Measurements from ENCODE around the gene MGAT5.

MGAT5 gene

DNA sequence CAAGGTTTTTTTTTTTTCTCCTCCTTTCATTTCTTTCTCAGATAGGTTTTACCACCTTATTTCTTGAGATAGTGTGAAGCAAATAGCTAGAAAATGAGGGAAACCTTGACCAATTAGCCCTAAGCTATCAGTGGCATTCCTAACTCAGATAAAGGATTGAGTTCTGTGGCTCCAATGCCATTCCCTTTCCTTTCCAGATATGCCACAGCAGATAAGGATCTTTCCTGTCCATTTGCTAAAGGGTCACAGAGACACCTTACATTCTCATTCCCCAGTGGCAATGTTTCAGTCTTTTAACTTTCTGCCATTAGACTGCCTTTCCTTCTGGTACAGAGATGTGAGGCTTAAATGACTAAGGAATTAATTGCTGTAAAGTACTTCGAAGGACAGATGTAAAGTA, 81.7 kb downstream of the MGAT5 start:
- DNase-seq (ENCODE audit: low spot score): no peak

DNA sequence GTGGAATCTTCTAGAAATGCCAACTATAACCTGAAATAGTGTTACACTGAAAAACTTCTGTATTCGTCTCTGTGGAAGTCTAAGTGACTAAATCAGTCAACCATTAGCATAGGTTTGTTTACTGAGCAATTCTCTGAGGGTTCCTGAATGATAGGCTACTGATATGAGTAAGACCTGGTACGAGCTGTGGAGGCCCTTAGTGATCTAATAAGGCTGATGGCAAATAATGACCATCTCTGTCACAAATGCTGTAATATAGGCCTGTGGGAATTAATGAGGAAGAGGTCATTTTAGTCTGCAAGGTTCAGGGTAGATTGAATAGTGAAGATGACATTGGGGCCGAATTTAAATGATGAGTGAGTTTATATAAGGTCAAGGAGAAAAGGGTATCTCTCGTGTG, 82.5 kb downstream of the MGAT5 start:
- DNase-seq (ENCODE audit: low spot score): no peak

DNA sequence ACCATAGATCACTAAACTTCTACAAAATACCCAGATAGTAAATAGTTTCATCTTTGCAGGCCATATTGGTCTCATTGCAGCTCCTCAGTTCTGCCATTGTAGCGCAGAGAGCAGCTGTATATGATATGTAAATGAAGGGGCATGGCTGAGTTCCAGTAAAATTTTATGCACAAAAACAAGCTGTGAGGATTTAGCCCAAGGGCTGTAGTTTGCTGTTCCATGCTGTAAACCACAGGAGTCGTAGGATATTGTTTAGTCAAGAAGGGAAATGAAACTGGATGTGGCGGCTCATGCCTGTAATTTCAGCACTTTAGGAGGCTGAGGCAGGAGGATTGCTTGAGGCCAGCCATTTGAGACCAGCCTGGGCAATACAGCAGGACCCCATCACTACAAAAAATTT, 83.0 kb downstream of the MGAT5 start:
- no peak for DNase-seq (ENCODE audit: low spot score)

DNA sequence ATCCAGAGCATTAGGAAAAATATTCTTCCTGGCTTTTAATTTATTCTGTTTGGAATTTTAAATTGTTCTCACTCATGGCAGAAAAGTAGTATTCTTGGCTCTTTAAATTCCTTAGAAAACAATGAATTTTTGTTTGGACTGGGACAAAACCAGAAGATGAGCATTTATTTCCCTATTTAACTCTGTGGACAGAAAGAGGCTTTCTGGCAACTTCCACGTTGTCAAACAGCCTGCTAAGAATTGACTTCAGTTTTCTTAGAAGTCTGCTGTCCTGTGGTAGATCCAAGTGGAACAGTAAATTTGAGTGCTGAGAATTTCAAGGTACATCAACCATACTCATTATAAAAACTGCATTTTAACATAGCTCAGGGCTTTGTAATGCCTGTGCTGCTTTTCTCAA, 83.8 kb downstream of the MGAT5 start:
- no peak for DNase-seq (ENCODE audit: low spot score)

DNA sequence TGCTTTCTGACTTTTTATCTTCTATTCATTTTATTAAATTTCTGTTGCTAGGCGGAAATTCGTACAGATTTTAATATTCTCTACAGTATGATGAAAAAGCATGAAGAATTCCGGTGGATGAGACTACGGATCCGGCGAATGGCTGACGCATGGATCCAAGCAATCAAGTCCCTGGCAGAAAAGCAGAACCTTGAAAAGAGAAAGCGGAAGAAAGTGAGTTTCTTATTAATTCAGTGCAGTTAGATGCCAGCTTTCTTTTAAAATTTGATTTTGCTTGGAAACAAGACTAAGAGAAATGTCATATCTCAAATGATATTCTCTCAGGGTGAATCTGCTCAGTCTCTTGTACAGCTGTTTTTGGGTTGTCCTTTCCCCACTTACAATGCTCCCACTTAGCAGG, 84.3 kb downstream of the MGAT5 start:
- DNase-seq (ENCODE audit: low spot score): no peak

DNA sequence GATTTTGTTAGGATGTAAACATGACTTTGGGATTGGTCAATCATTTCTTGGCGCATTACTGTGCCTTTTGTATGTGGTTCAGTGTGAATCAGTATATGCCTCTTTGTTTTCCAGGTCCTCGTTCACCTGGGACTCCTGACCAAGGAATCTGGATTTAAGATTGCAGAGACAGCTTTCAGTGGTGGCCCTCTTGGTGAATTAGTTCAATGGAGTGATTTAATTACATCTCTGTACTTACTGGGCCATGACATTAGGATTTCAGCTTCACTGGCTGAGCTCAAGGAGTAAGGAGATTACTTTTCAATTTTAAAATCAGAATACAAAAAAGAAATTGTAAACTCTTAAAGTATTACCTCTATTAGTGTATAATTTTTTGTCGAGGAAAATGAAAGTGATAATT, 87.6 kb downstream of the MGAT5 start:
- no peak for DNase-seq (ENCODE audit: low spot score)

DNA sequence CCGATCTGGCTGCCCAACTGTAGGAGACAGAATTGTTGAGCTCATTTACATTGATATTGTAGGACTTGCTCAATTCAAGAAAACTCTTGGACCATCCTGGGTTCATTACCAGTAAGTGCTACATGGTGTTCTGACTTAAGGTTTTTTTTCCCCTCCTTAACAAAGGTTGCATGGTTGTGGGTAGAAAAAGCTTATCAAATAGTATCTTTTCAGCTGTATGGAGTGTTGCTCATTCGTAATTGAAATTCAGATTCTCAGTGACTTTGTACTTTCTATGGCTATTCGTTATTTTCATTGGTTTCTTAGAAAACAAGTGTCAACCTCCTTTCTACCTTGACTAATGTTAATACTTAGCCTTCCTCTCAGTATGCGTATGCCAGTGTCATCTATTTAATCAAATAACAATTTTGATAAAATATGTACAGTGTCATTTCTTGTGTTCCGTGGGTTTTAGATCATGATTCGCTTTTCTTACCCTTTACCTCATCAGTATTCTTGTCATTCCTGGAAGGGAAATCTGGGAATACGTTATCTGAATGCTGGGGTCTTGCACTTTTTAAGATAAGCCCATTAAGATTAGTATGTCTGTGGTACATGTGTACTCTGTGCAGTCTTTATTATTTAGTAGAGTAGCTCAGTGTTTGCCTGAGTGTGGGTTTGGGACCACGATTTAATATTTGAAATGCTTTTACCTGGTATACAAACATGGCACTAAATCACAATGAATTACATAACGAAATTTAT, 91.3 kb downstream of the MGAT5 start:
- DNase-seq (ENCODE audit: low spot score): no peak

DNA sequence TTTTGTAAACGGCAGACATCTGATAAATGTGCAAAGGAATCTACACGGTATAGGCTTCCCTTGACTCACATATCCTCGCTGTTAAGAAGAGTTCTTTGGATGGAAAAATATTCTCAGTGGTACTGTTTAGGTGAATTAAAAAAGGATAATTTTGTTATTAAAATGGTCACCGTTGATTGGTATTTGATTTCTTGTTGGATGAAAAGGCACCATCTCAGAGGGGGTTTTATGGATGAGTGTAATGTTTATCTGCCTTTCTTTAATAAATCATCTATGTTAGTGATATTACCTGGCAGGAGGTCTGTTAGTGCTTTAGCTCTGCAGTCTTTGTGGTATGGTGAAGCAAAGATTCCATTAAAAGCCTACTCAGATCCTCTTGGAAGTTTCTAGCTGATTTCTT, 92.3 kb downstream of the MGAT5 start:
- no peak for DNase-seq (ENCODE audit: low spot score)

DNA sequence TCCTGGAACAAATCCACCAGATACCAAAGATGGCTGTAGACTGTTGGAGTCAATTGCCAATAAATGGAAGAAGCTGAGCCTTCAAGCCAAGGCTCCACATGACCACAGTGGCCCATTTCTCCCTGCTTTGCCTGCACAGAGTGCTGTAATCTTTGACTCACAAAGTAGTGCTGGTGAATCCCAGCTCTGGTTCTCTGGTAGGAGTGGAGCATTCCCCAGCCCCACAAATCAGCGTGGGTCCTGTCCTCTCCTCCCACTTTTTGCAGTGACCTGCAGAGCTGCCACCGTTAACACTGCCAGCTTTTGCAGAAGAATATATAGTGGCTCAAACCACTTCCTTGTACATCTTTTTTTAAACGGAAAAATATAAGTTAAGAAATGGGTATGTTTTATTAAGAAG, 93.9 kb downstream of the MGAT5 start:
- no peak for DNase-seq (ENCODE audit: low spot score)

DNA sequence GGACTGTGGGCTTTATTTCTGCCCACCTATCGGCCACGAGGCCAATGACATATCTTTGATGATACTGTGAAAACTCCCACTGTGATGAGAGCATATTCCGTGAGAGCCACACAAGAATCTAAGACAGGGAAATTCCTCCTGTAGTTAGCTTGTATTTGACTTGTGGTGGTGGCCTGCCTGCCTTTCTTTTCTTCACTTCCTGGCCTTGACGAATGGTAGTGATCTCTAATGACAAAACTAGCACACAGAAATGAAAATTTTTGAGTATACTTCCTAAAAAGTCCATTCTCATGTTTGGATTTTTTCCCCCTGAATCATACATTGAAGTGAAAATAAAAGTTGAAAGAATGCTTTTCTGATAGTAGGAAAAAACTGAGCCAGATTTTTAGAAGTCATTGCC, 94.4 kb downstream of the MGAT5 start:
- no peak for DNase-seq (ENCODE audit: low spot score)

DNA sequence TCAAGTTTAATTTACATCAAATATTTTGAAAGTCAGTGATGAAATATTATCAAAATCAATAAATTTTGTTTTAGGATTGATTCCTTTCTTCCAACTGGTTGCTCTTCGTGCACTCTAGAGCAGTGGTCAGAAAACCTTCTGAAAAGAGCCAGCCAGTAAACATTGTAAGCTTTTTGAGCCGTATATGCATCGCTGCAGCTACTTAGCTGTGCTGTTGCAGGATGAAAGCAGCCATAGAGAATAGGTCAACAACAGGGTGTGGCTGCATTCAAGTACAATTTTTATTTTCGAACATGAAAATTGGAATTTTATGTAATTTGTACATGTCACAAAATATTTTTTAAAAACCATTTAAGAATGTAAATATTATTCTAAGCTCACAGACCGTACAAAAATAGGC, 94.9 kb downstream of the MGAT5 start:
- no peak for DNase-seq (ENCODE audit: low spot score)

DNA sequence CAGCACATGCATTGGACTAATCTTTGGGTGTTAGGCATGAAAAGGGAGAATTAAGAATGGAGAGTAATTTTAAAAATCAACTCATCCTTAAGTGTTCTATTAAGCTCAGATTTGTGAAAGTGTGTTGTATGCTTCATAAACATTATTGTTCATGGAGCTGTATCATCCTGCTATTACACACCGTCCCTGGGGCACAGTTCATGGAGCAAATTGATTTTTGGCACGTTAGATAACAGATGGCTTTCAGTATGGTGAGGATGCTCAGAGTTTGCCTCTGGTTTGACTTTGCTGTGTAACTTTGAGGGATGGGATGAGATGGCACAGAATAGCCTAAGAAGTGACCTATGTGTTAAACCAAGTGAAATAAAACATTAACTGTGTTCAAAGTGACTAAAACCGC, 97.1 kb downstream of the MGAT5 start:
- no peak for DNase-seq (ENCODE audit: low spot score)

DNA sequence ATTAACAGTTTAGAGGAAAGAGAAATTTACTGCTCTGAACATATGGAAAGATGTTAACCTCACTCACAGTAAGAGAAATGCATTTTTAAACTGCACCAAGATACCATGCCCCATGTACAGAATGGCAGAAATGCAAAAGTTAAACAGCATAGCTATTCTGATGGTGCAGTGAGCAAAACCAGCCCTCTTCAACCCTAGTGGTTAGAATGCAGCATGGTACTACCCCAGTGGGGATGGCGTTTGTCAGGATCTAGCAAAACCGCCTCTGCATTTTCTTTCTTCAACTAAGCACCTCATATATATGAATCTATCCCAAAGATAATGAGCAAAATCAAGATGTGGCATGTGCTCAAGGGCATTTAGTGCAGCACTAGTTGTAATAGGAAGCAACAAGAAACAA, 98.0 kb downstream of the MGAT5 start:
- DNase-seq (ENCODE audit: low spot score): no peak

DNA sequence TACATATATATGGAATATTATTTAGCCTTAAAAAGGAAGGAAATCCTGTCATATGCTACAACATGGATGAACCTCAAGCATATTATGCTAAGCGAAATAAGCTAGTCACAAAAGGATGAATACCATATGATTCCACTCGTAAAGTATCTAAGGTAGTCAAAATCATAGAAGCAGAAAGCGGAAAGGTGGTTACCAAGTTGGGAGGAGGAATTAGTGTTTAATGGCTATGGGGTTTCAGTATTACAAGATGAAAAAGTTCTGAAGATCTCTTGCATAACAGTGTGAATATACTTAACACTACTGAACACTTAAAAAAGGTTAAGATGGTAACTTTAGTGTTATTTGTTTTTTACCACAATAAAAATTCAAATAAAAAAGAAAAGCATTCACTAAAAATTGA, 99.0 kb downstream of the MGAT5 start:
- DNase-seq (ENCODE audit: low spot score): no peak

DNA sequence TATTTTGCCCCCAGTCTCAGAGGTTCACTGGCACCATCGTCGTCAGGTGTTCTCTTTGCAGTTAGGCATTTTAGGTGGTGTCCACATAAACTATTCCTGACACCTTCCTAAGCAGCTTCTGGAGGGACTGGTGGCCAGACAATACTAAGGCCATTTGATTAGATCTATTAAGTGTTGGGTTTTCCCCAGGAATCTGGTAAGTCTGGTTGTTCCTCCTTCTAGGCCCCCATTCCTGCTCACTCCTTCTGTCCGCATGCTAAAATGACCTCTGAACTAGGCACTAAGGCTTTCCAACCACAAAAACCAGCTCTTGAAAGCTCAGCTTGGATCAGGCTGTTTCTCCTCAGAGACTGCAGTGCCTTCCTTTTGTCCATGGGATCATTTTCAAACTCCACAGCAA, 100.7 kb downstream of the MGAT5 start:
- DNase-seq (ENCODE audit: low spot score): no peak

DNA sequence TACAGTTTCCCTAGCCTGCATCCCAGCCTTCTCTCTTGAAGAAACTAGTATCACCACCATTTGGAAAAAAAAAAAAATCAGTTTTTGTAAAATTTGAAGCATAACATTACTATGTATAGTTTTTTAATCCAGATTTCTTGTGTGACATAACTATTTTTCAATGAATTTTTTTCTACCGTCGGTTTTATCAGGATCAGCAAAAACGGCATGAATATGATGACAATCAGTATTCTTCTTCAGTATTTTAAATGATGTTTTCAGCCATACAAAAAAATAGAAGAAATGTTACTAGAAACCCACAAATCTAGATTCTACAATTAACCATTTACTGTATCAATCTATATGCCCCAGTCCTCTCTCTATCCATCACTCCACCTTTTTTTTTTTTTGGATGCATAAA, 103.9 kb downstream of the MGAT5 start:
- no peak for DNase-seq (ENCODE audit: low spot score)

DNA sequence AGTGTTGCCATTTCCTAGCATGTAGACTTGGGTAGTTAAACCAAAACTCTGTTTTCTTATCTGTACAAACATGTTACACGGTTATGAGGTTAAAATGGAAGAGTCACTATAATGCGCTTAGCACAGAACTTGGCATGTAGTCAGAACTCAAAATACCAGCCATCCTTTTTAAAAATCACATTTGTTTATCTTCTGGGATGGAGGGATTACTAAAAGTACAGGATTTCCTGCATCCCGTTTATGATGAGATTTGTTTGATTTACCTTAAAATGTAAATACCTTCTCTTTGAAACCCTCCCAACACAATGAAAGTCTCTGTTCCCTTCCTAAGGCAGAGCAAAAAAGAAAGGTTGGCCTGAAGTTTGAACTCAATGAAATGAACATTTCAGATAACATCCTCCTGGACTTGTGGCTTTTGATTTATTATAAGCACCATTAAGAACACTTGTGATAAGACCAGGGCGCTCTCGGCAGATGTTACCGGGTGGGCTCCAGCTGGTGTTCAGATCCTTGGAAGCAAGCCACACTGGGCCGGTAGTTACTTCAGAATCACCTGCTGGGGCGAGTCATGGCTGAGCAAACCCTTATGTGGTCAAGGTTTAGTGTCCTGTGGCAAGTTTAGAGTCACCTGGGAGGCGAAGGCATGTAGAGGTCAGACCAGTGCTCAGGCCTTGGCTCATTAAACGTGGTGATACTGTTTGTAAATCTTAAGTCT, 105.7 kb downstream of the MGAT5 start:
- no peak for DNase-seq (ENCODE audit: low spot score)

DNA sequence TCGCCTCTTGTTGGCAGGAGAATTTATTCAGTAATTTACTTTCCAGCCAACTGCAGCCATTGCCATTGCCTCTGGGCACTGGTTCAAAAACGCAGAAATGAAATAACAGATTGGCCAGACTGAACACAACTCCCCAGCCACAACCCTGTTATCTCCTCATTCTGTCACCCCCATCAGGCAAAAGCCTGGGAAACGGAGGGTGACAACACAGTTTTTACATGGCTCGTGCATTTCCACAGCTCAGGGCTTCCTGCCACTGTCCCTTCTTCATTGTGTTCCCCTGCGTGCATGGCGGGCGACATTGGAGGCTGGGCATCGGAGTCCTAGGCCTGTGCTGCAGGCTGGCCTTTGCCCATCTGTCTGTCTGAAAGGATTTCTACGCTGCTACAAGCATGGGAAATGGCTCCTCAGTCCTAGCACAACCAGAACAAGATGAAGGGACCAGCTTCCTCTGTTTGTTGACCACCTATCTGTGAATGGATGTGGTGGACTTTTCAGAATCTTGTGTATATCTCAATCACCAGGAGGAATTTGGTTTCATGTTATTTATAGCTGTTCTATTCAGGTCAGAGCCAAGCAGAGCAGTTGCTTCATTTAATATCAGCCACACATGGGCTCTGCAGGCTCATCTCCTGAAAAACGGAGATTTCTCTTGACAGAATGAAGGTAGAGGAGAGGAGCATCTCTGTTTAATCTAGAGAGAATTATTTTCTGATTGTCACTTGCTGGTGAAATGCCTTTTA, 107.0 kb downstream of the MGAT5 start:
- DNase-seq (ENCODE audit: low spot score): no peak

DNA sequence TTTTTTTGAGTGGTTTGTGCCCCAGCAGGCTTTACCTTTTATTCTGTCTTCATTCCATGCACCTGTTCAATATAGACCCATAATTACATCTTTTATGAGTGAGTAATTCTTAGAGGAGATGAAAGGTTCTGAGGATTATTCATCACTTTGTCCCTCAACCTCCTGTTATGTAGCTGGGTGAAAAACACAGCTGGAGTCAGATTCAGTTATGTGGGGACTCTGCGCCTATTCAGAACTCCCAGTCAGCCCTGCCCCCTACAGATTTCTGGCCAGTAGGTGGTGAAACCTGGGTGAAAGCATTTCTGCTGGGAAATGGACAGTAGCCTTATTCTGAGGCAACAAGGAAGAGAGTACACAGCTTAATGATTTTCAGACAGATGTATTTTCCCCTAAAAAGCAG, 107.8 kb downstream of the MGAT5 start:
- no peak for DNase-seq (ENCODE audit: low spot score)

DNA sequence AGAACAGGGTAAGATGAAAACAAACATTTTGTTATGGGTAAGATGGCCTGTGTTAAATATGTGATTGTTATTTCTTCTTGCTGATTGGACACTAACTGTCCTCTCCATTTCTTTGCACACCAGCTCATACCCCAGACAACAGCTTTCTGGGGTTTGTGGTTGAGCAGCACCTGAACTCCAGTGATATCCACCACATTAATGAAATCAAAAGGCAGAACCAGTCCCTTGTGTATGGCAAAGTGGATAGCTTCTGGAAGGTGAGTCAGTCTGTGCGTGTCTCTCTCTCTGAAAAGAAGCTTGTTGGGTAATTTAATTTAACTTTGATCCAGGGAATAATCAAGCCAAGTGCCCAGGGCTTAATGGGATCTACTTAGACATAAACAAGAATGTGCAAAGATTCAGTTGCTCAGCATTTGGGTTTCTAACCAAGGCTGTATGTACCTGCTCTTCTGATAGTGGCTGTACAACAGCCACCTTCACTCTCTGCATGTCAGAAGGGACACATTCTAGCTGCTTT, 108.3 kb downstream of the MGAT5 start:
- no peak for DNase-seq (ENCODE audit: low spot score)

DNA sequence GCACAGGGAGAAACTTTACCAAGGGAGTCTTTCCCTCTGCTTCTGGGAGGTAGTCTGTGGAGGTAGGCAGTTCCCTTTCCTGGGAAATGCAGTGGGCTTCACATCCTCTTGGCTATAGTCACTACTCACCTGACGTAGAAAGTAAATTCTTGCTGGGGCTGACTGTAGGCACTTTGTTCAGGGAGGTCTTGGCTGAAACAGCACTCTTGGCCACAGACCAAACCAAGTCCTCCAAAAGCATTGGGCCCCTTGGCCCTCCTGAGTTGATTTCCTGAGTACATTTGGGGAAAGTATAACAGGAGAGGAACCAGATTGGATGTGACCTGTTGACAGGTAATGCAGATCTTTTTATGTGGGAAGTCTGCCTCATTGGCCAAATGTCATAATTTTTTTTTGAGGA, 108.9 kb downstream of the MGAT5 start:
- no peak for DNase-seq (ENCODE audit: low spot score)

DNA sequence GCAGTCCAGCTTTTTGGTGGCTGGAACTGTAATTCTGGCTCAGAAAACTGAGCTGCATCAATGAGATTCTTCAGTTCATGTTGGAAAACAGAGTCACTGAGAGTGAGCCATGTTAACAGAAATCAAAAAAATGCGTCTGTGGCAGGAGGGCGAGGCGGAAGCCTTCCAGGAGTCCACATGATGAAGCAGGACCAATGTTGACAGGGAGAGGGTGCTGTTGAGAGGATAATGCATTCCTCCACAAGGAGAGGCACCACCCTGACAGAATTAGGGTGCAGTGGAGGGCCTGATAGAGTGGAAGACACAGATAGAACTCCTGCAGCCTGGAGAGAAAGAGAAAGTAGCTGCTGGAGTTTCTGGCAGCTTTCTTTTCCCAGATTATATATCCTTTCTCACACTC, 111.5 kb downstream of the MGAT5 start:
- no peak for DNase-seq (ENCODE audit: low spot score)

DNA sequence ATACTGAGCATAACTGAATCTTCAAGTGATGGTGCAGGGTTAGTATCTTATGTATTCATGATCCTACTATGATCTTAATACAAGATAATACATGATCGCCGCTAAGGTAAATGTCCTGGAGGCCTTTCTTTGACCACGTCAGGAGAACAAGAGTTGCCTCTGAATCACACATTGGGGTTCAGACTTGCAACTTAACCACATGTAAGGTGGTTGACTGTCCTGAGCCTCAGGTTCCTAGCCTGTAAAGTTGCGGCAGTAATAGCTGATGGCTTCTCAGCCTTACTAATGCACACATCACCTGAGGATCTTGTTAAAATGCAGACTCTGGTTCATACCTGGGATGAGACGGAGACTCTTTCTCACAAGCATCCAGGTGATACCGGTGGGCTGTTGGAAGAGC, 112.5 kb downstream of the MGAT5 start:
- DNase-seq (ENCODE audit: low spot score): no peak
